SK-N-SH (cell line): Measurements from ENCODE around the gene GPR107. TPM values are rescaled to one million over a fixed set of nuclear protein-coding genes. Genes with fewer than 3 reads are reported as not detected.

ENCODE experiments used
- CTCF ChIA-PET: fragments of 300-600, 350-600 bp; formaldehyde crosslinking; extraction: SDS; loops from one replicate; lab custom pipeline; 2021; lab: Yijun Ruan, JAX
- POLR2A ChIA-PET: fragments of 350-600 bp; sonication (Branson Sonifier 250); formaldehyde crosslinking; extraction: SDS; loops from one replicate; lab custom pipeline; 2020; ENCODE audit warnings: antibody characterized with exemption, inconsistent platforms; lab: Yijun Ruan, JAX
- DNase-seq: peaks from one replicate; pipeline ENCODE4 v3.0.0; 2012
- H2AFZ ChIP-seq: fragments of 200-600 bp; sonication (generic); 2 replicates; pipeline ENCODE4 v1.8.1; 2016; ENCODE audit warnings: antibody characterized with exemption, mild to moderate bottlenecking, low read depth
- H3F3A ChIP-seq: fragments of 200-600 bp; sonication (generic); replicated peaks from 2 replicates; pipeline ENCODE3; 2016; ENCODE audit warnings: antibody characterized with exemption, mild to moderate bottlenecking; ENCODE audit not compliant: insufficient read depth
- H3K27ac ChIP-seq, 2 experiments: fragments of 200-500 bp in 1 of 2; fragments of 200-600 bp in 1 of 2; sonication (Bioruptor generic) in 1 of 2; sonication (generic), shearing (Covaris generic) in 1 of 2; 2 replicates each; pipeline versions ENCODE4 v1.5.1 to v1.6.1; 2014 to 2016; ENCODE audit warnings: low read depth in 2 of 2, inconsistent platforms in 1 of 2, low read length in 1 of 2, mild to moderate bottlenecking in 1 of 2, mixed read lengths in 1 of 2
- H3K27me3 ChIP-seq: fragments of 200-600 bp; sonication (generic), shearing (Covaris generic); 2 replicates; pipeline ENCODE4 v1.6.1; 2016; ENCODE audit warnings: mixed run types; ENCODE audit not compliant: insufficient read depth
- H3K36me3 ChIP-seq, 2 experiments: fragments of 200-500 bp in 1 of 2; fragments of 200-600 bp in 1 of 2; sonication (Bioruptor generic) in 1 of 2; sonication (generic) in 1 of 2; replicated peaks in 1 of 2; 2 replicates each; pipeline versions ENCODE3 to v1.5.1; 2014 to 2016; ENCODE audit warnings: low read length in 1 of 2, mild to moderate bottlenecking in 1 of 2; ENCODE audit not compliant: insufficient read depth in 2 of 2, control insufficient read depth in 1 of 2
- H3K4me1 ChIP-seq, 2 experiments: fragments of 200-500 bp in 1 of 2; fragments of 200-600 bp in 1 of 2; sonication (Bioruptor generic) in 1 of 2; sonication (generic), shearing (Covaris generic) in 1 of 2; 2 replicates each; pipeline versions ENCODE4 v1.5.1 to v1.6.1; 2014 to 2016; ENCODE audit warnings: low read depth in 1 of 2, low read length in 1 of 2, mixed run types in 1 of 2; ENCODE audit not compliant: insufficient read depth in 2 of 2, control insufficient read depth in 1 of 2
- H3K4me2 ChIP-seq: fragments of 200-600 bp; sonication (generic), shearing (Covaris generic); 2 replicates; pipeline ENCODE4 v1.6.1; 2017; ENCODE audit warnings: mixed run types
- H3K4me3 ChIP-seq, 2 experiments: fragments of 200-500 bp in 1 of 2; fragments of 200-600 bp in 1 of 2; sonication (Bioruptor generic) in 1 of 2; sonication (generic), shearing (Covaris generic) in 1 of 2; 2 replicates each; pipeline versions ENCODE4 v1.5.1 to v1.8.1; 2014 to 2016; ENCODE audit warnings: low read depth in 2 of 2, inconsistent platforms in 1 of 2, low read length in 1 of 2, mild to moderate bottlenecking in 1 of 2, mixed read lengths in 1 of 2, moderate library complexity in 1 of 2
- H3K79me2 ChIP-seq: fragments of 200-600 bp; sonication (generic); 2 replicates; pipeline ENCODE4 v1.8.1; 2017; ENCODE audit warnings: mild to moderate bottlenecking; ENCODE audit not compliant: insufficient read depth
- H3K9ac ChIP-seq: fragments of 200-600 bp; sonication (generic); 2 replicates; pipeline ENCODE4 v1.6.1; 2017; ENCODE audit warnings: mixed run types
- H3K9me2 ChIP-seq: fragments of 200-600 bp; sonication (generic); 2 replicates; pipeline ENCODE4 v1.6.1; 2017; ENCODE audit warnings: mixed run types
- H3K9me3 ChIP-seq: fragments of 200-600 bp; sonication (generic); 2 replicates; pipeline ENCODE4 v1.6.1; 2017; ENCODE audit warnings: mixed run types, mild to moderate bottlenecking, moderate library complexity
- H4K20me1 ChIP-seq: fragments of 200-600 bp; sonication (generic); 2 replicates; pipeline ENCODE4 v1.6.1; 2017; ENCODE audit warnings: mild to moderate bottlenecking, mixed run types; ENCODE audit not compliant: insufficient read depth
- CHD2 ChIP-seq: fragments of 150-350 bp; IDR thresholded peaks from 2 replicates; pipeline ENCODE4 v1.6.1; 2018; ENCODE audit warnings: low read length; ENCODE audit not compliant: partially characterized antibody
- ELF1 ChIP-seq: IDR thresholded peaks from 2 replicates; pipeline ENCODE4 v1.4.0; 2012
- EP300 ChIP-seq, 2 experiments: IDR thresholded peaks; 2 replicates each; pipeline versions ENCODE4 v1.4.0 to v1.6.1; 2012; ENCODE audit warnings: borderline replicate concordance in 1 of 2, low read depth in 1 of 2, low read length in 1 of 2
- FOSL2 ChIP-seq: IDR thresholded peaks from 2 replicates; pipeline ENCODE4 v1.4.0; 2012; ENCODE audit warnings: low read depth, mild to moderate bottlenecking, moderate library complexity, borderline replicate concordance
- FOXJ3 ChIP-seq: sonication (generic); formaldehyde crosslinking; IDR thresholded peaks from 2 replicates; pipeline ENCODE4 v1.5.1; 2020; ENCODE audit warnings: mild to moderate bottlenecking, missing genetic modification reagents
- NFIC ChIP-seq: IDR thresholded peaks from 2 replicates; pipeline ENCODE4 v1.4.0; 2012; ENCODE audit warnings: borderline replicate concordance
- POLR2AphosphoS5 ChIP-seq: IDR thresholded peaks from 2 replicates; pipeline ENCODE4 v1.6.1; 2012; ENCODE audit warnings: low read depth, low read length
- RAD21 ChIP-seq: IDR thresholded peaks from 2 replicates; pipeline ENCODE4 v1.6.1; 2012; ENCODE audit warnings: mild to moderate bottlenecking, low read length
- TEAD4 ChIP-seq: IDR thresholded peaks from 2 replicates; pipeline ENCODE4 v1.4.0; 2012; ENCODE audit warnings: mild to moderate bottlenecking, borderline replicate concordance; ENCODE audit not compliant: insufficient read depth
- WGBS: methylation state at CpG from one replicate; pipeline ENCODE4 v1.1.6; 2017; ENCODE audit warnings: low lambda C conversion rate; 5-methylcytosine and 5-hydroxymethylcytosine counted together
- polyA plus RNA-seq, 3 experiments: library from polyadenylated mRNA; depleted of rRNA; stranded (reverse); fragments of >200 nt; gene quantifications; 2 replicates each; pipeline ENCODE4 v1.2.3, GENCODE V29; 2012
- TF ChIP-seq, protein P1 (sequence below): IDR thresholded peaks from 2 replicates; pipeline ENCODE4 v1.4.0; 2012; ENCODE audit warnings: low read depth, borderline replicate concordance
- TF ChIP-seq, protein P2 (sequence below): IDR thresholded peaks from 2 replicates; pipeline ENCODE4; 2012
- TF ChIP-seq, protein P3 (sequence below): fragments of 150-350 bp; IDR thresholded peaks from 2 replicates; pipeline ENCODE4 v1.6.1; 2016; ENCODE audit warnings: mild to moderate bottlenecking, low read depth, low read length
- TF ChIP-seq, protein P4 (sequence below): fragments of 150-350 bp; IDR thresholded peaks from 2 replicates; pipeline ENCODE4 v1.6.1; 2017; ENCODE audit warnings: antibody characterized with exemption, low read length, low read depth, borderline replicate concordance

Gene GPR107
- polyA plus RNA-seq, 1 of the 3 experiments (the other 2 are of a cell fraction): 23.0 TPM

DNA sequence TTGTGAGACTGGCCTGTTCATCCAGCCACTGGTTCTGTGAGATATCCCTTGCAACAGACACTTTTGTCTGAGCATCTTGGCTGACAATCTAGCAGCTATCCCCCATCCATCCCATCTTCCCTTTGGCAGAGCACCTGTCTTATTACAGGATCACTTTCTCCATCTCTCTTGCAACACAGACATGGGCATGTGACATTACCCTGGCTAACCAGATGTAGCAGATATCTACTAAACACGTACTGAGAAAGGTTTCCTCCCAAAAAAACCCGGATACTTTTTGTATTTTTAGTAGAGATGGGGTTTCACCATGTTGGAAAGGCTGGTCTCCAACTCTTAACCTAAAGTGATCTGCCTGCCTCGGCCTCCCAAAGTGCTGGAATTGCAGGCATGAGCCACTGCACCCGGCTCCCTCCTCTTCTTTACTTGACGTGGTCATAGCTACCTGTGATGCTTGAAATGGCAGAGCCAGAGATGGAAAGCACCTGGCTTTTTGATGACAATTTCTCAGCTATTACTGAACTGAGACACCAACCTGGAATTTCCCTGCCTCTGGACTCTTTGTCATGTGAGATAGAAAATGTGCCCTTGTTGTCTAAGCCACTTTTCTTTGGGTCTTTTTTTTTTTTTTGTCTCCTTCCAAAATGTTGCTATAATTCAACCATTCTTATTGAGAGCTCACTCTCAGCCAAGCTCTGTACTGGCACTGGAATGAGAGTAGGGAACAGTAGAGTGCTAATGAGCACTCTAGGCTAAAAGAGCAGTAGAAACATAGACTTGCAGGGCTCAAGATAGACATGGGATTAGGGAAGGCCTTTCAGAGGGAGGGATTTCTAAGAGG lies 43.3 kb upstream of the GPR107 start:
- H3K4me1 ChIP-seq: no peaks in the 10 kb centered on the region; a peak in 1 of 4 replicates
- H3K9me3 ChIP-seq: no peaks in the 10 kb centered on the region
- TF ChIP-seq, protein P1, sequence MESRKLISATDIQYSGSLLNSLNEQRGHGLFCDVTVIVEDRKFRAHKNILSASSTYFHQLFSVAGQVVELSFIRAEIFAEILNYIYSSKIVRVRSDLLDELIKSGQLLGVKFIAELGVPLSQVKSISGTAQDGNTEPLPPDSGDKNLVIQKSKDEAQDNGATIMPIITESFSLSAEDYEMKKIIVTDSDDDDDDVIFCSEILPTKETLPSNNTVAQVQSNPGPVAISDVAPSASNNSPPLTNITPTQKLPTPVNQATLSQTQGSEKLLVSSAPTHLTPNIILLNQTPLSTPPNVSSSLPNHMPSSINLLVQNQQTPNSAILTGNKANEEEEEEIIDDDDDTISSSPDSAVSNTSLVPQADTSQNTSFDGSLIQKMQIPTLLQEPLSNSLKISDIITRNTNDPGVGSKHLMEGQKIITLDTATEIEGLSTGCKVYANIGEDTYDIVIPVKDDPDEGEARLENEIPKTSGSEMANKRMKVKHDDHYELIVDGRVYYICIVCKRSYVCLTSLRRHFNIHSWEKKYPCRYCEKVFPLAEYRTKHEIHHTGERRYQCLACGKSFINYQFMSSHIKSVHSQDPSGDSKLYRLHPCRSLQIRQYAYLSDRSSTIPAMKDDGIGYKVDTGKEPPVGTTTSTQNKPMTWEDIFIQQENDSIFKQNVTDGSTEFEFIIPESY: no peak
- TF ChIP-seq FOSL2 (no peak), EP300 (IDR thresholded peaks at IDR 0.05; ENCODE audit: borderline replicate concordance in 1 of 2, low read depth in 1 of 2, low read length in 1 of 2) (no peak), NFIC (no peak), TEAD4 (no peak), FOXJ3 (CRISPR knock-in tag) (no peak), CHD2 (no peak), RAD21 (no peak), ELF1 (no peak), POLR2AphosphoS5 (no peak)
- TF ChIP-seq, protein P2, sequence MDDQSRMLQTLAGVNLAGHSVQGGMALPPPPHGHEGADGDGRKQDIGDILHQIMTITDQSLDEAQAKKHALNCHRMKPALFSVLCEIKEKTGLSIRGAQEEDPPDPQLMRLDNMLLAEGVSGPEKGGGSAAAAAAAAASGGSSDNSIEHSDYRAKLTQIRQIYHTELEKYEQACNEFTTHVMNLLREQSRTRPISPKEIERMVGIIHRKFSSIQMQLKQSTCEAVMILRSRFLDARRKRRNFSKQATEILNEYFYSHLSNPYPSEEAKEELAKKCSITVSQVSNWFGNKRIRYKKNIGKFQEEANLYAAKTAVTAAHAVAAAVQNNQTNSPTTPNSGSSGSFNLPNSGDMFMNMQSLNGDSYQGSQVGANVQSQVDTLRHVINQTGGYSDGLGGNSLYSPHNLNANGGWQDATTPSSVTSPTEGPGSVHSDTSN: no peak
- TF ChIP-seq, protein P3, sequence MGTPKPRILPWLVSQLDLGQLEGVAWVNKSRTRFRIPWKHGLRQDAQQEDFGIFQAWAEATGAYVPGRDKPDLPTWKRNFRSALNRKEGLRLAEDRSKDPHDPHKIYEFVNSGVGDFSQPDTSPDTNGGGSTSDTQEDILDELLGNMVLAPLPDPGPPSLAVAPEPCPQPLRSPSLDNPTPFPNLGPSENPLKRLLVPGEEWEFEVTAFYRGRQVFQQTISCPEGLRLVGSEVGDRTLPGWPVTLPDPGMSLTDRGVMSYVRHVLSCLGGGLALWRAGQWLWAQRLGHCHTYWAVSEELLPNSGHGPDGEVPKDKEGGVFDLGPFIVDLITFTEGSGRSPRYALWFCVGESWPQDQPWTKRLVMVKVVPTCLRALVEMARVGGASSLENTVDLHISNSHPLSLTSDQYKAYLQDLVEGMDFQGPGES: no peak
- TF ChIP-seq, protein P4, sequence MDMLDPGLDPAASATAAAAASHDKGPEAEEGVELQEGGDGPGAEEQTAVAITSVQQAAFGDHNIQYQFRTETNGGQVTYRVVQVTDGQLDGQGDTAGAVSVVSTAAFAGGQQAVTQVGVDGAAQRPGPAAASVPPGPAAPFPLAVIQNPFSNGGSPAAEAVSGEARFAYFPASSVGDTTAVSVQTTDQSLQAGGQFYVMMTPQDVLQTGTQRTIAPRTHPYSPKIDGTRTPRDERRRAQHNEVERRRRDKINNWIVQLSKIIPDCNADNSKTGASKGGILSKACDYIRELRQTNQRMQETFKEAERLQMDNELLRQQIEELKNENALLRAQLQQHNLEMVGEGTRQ: no peak
- TF ChIP-seq, all 33 proteins: peak for 0
- no peak overlapping the region for H3K27ac ChIP-seq
- no peak overlapping the region for H2AFZ ChIP-seq
- H4K20me1 ChIP-seq: peaks cover 18% of the 10 kb centered on the region; the same call in 1 of the 2 replicates
- H3K4me3 ChIP-seq: no peak overlapping the region
- no peak overlapping the region for H3K9ac ChIP-seq
- H3K79me2 ChIP-seq: peaks cover 58% of the 10 kb centered on the region
- 89% methylated on average over 5 of the region's 5 CpGs for WGBS
- DNase-seq: no peak
- H3K36me3 ChIP-seq: no peaks in the 10 kb centered on the region
- peaks cover 4% of the 10 kb centered on the region for H3F3A ChIP-seq
- no peaks in the 10 kb centered on the region for H3K9me2 ChIP-seq
- no peaks in the 10 kb centered on the region for H3K27me3 ChIP-seq
- ChIA-PET CTCF (interaction anchor here (1.0 kb wide), 1 partner anchor 10 kb away, joined by 3 read pairs; no protein-coding TSS in a partner anchor), POLR2A (interaction anchor here (0.6 kb wide), 1 partner anchor 11 kb away, joined by 4 read pairs; no protein-coding TSS in a partner anchor)
- no peak overlapping the region for H3K4me2 ChIP-seq
